SK-N-SH (cell line): ENCODE results near the gene CCDC71.

Source experiments
- CHD2 ChIP-seq: fragments of 150-350 bp; IDR thresholded peaks from 2 replicates; pipeline ENCODE4 v1.6.1; 2018; ENCODE audit warnings: low read length; ENCODE audit not compliant: partially characterized antibody
- CTCF ChIP-seq: fragments of 200-600 bp; sonication (generic); IDR thresholded peaks from 2 replicates; pipeline ENCODE4 v1.6.1; 2017; ENCODE audit warnings: antibody characterized with exemption, mild to moderate bottlenecking, moderate library complexity
- NFIC ChIP-seq: IDR thresholded peaks from 2 replicates; pipeline ENCODE4 v1.4.0; 2012; ENCODE audit warnings: borderline replicate concordance
- POLR2AphosphoS5 ChIP-seq: IDR thresholded peaks from 2 replicates; pipeline ENCODE4 v1.6.1; 2012; ENCODE audit warnings: low read depth, low read length
- REST ChIP-seq: IDR thresholded peaks from 2 replicates; pipeline ENCODE4 v1.6.1; 2012; ENCODE audit warnings: mild to moderate bottlenecking, low read depth, low read length, moderate library complexity
- RXRA ChIP-seq: IDR thresholded peaks from 2 replicates; pipeline ENCODE4 v1.4.0; 2012; ENCODE audit warnings: low read depth, mild to moderate bottlenecking, borderline replicate concordance
- SMC3 ChIP-seq: IDR thresholded peaks from 2 replicates; pipeline ENCODE4 v1.6.1; 2012; ENCODE audit warnings: low read depth, low read length, improper control_type of control experiment
- TCF12 ChIP-seq: IDR thresholded peaks from 2 replicates; pipeline ENCODE4 v1.4.0; 2012

- TF ChIP-seq CTCF (no peak), NFIC (peak; percentile 79), SMC3 (no peak), POLR2AphosphoS5 (no peak), RXRA (no peak), REST (no peak), CHD2 (peak; percentile 81), TCF12 (no peak)
These were observed 7.1 kb upstream of the CCDC71 start for GRCh38 chr3:49173116-49173791.
